Stomach (tissue), 9 donors: Measurements from ENCODE around the gene KIRREL3. TPM values are rescaled to one million over a fixed set of nuclear protein-coding genes. Genes with fewer than 3 reads are reported as not detected.

Experiments used
- DNase-seq, 2 donors: peaks; one replicate each; pipeline versions ENCODE4 v3.0.0 to v3.0.0-alpha.2; 2013 to 2019
- H3K27ac ChIP-seq, 5 donors: fragments of 200-600 bp in 4 of 5; sonication (generic) in 4 of 5; one replicate each; pipeline ENCODE4 v1.5.1; 2013 to 2019; ENCODE audit warnings: mild to moderate bottlenecking in 1 of 5, moderate library complexity in 1 of 5
- H3K27me3 ChIP-seq, 3 donors: fragments of 200-600 bp; sonication (generic); one replicate each; pipeline ENCODE4 v1.5.1; 2017 to 2019; ENCODE audit warnings: mixed run types in 1 of 3
- H3K36me3 ChIP-seq, 4 donors: fragments of 200-600 bp; sonication (generic); 1 replicate in 3 of 4; 2 replicates in 1 of 4; pipeline ENCODE4 v1.5.1; 2016 to 2019
- H3K4me1 ChIP-seq, 4 donors: fragments of 200-600 bp; sonication (generic); one replicate each; pipeline ENCODE4 v1.5.1; 2016 to 2019
- H3K4me3 ChIP-seq, 4 donors: fragments of 200-600 bp; sonication (generic) in 3 of 4; one replicate each; pipeline ENCODE4 v1.5.1; 2016 to 2019; ENCODE audit warnings: mild to moderate bottlenecking in 1 of 4
- H3K9me3 ChIP-seq, 4 donors: fragments of 200-600 bp; sonication (generic); one replicate each; pipeline ENCODE4 v1.5.1; 2016 to 2019
- CTCF ChIP-seq, 7 experiments: fragments of 450-650 bp in 4 of 7; fragments of 200-600 bp in 3 of 7; sonication (generic) in 3 of 7; IDR thresholded peaks; one replicate each; pipeline ENCODE4 v1.5.1; 2016 to 2019; ENCODE audit warnings: antibody characterized with exemption in 7 of 7, control low read depth in 2 of 7, mild to moderate bottlenecking in 1 of 7
- EP300 ChIP-seq: sonication (generic); formaldehyde crosslinking; IDR thresholded peaks from one replicate; pipeline ENCODE4 v1.6.1; 2017; ENCODE audit warnings: antibody characterized with exemption
- POLR2A ChIP-seq, 4 donors: fragments of 450-650 bp; IDR thresholded peaks; one replicate each; pipeline ENCODE4 v1.6.1; 2016; ENCODE audit warnings: antibody characterized with exemption in 4 of 4, control low read depth in 2 of 4, mild to moderate bottlenecking in 1 of 4, moderate library complexity in 1 of 4
- POLR2AphosphoS5 ChIP-seq, 3 donors: sonication (generic); formaldehyde crosslinking; IDR thresholded peaks; one replicate each; pipeline ENCODE4 v1.6.1; 2016; ENCODE audit warnings: antibody characterized with exemption in 3 of 3
- WGBS, 5 donors: extraction: QIAGEN DNeasy Blood & Tissue Kit in 3 of 5; methylation state at CpG; one replicate each; pipeline versions ENCODE4 v1.1.5 to v1.1.7; 2013 to 2018; 5-methylcytosine and 5-hydroxymethylcytosine counted together
- intact Hi-C: fragments of 100-400 bp; cut with DNase I; formaldehyde crosslinking; loops from one replicate; pipeline ENCODE4 v1.15.1; 2023; ENCODE audit warnings: low total_unique reads
- polyA plus RNA-seq, 3 donors: library from polyadenylated mRNA; stranded (reverse); fragments of 200-250 nt; gene quantifications; one replicate each; pipeline ENCODE4 v1.2.3, GENCODE V29; 2013
- total RNA-seq, 5 donors: library from RNA; depleted of rRNA; stranded (reverse); fragments of >200 nt; gene quantifications; one replicate each; pipeline versions ENCODE4 v1.1.0 to v1.2.3, GENCODE V29; 2014 to 2016
- donor health status: healthy with polysubstance abuse.
- donor health status: Bipolar disorder and iron deficiency.
- donor health status: healthy.

KIRREL3 gene
- total and polyA plus RNA-seq, 8 donors = 0.10 to 1.7 (median 0.38) TPM; not detected in 4

- Histone ChIP-seq H3K27me3 (peaks cover 0 to 27% (median 0%) of the 10 kb centered on the region in 3 donors), H3K36me3 (no peaks in the 10 kb centered on the region), H3K27ac (peak overlapping the region in 1 of 5 donors; percentile 7), H3K9me3 (no peaks in the 10 kb centered on the region), H3K4me3 (peak overlapping the region in 1 of 4 donors; percentile 9), H3K4me1 (peaks cover 0 to 13% (median 11%) of the 10 kb centered on the region in 4 donors)
- TF ChIP-seq POLR2AphosphoS5 (IDR thresholded peaks at IDR 0.05) (no peak), CTCF (IDR thresholded peaks at IDR 0.05) (no peak), EP300 (no peak), POLR2A (IDR thresholded peaks at IDR 0.05) (no peak)
- DNase-seq = no peak
- WGBS, 5 donors = 62 to 74% (median 71%) methylated on average over 18 to 20 of the region's 20 CpGs
- intact Hi-C loops = no loop called here
Measured at GRCh38 chr11:126585388-126585773, 415.2 kb downstream of the KIRREL3 start.

GRCh38 chr11:126583594-126584427 is 416.8 kb downstream of the KIRREL3 start:
- no peak overlapping the region for H3K27ac ChIP-seq
- intact Hi-C loops = no loop called here
- H3K9me3 ChIP-seq = no peaks in the 10 kb centered on the region
- H3K4me1 ChIP-seq = peaks cover 0 to 13% (median 11%) of the 10 kb centered on the region in 4 donors
- no peaks in the 10 kb centered on the region for H3K36me3 ChIP-seq
- no peak overlapping the region for H3K4me3 ChIP-seq
- DNase-seq = no peak
- 83 to 87% (median 85%) methylated on average over 22 to 26 of the region's 26 CpGs for WGBS, 5 donors
- TF ChIP-seq CTCF (IDR thresholded peaks at IDR 0.05) (no peak), POLR2A (IDR thresholded peaks at IDR 0.05) (no peak), EP300 (no peak), POLR2AphosphoS5 (IDR thresholded peaks at IDR 0.05) (no peak)
- H3K27me3 ChIP-seq = peaks cover 0 to 20% (median 0%) of the 10 kb centered on the region in 3 donors

GRCh38 chr11:126583101-126583500 is 417.5 kb downstream of the KIRREL3 start:
- H3K4me1 ChIP-seq = peaks cover 0 to 13% (median 11%) of the 10 kb centered on the region in 4 donors
- no peaks in the 10 kb centered on the region for H3K9me3 ChIP-seq
- no peak overlapping the region for H3K4me3 ChIP-seq
- DNase-seq = no peak
- WGBS, 5 donors = 68 to 85% (median 72%) methylated on average over 3 of the region's 3 CpGs
- TF ChIP-seq POLR2A (IDR thresholded peaks at IDR 0.05) (no peak), EP300 (no peak), CTCF (IDR thresholded peaks at IDR 0.05) (no peak), POLR2AphosphoS5 (IDR thresholded peaks at IDR 0.05) (no peak)
- no peaks in the 10 kb centered on the region for H3K36me3 ChIP-seq
- H3K27ac ChIP-seq = no peak overlapping the region
- intact Hi-C loops = no loop called here
- H3K27me3 ChIP-seq = peaks cover 0 to 20% (median 0%) of the 10 kb centered on the region in 3 donors

- Histone ChIP-seq H3K4me3 (no peak overlapping the region), H3K36me3 (no peaks in the 10 kb centered on the region), H3K9me3 (no peaks in the 10 kb centered on the region), H3K4me1 (peaks cover 0 to 13% (median 11%) of the 10 kb centered on the region in 4 donors), H3K27me3 (peaks cover 0 to 18% (median 0%) of the 10 kb centered on the region in 3 donors), H3K27ac (no peak overlapping the region)
- intact Hi-C loops = no loop called here
- WGBS, 5 donors = 70 to 76% (median 73%) methylated on average over 11 of the region's 11 CpGs
- no peak for DNase-seq
- no peak for TF ChIP-seq EP300
- TF ChIP-seq POLR2AphosphoS5 (IDR thresholded peaks at IDR 0.05) = no peak
- no peak for TF ChIP-seq CTCF (IDR thresholded peaks at IDR 0.05)
- TF ChIP-seq POLR2A (IDR thresholded peaks at IDR 0.05) = no peak
Measured at GRCh38 chr11:126581871-126582648, 418.5 kb downstream of the KIRREL3 start.
